IPS DF 19.7 (cell line): ENCODE measurements around the gene NCAM2.

Experiments used
- DNase-seq: peaks from one replicate; pipeline ENCODE4 v3.0.0-alpha.2; 2013; ENCODE audit warnings: low read depth, low spot score

NCAM2 gene

DNA sequence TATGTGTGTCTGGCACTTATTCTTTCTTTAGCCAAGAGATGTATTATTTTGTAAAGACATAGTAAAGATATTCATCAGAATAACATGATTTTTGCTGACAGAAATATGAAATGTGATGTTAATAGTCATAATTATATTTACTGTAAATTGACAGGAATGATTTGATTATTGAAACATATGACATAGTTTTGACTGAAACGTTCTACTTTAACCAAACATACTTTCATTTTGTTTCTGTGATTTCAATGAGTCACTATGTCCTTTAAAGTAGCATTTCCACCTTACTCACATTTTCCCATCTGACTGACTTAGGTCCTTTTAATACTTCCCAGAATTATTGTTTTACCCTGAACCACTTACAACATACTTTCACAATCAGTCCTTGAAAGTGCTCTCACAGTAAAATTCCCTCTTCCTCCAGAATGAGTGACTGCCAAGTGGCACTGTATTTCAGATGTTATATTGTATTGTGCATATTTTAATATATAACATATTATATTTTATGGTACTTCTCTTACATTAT is 437.9 kb downstream of the NCAM2 start:
- no peak for DNase-seq

DNA sequence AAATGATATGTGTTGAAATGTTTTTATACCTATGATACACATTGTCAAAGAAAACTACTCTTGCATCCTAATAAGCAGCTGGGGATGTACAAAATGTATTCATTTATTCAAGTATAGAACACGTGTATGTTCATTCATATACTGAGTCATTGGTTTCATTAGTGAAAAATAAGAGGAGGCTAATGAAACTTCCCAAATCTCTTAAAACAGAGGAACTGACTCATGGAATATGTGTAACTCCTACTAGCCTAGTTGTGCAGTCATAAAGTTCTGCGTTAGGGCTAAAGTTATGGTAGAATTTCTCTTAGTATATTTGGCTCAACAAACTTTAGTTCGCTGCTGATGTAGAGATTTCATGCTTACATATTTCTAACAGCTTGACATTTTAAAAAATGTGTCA is 441.6 kb downstream of the NCAM2 start:
- no peak for DNase-seq

- no peak for DNase-seq
Measured at GRCh38 chr21:21457077-21457476, 458.9 kb downstream of the NCAM2 start.

GRCh38 chr21:21458124-21458631 is 460.0 kb downstream of the NCAM2 start:
- DNase-seq: no peak

- DNase-seq: no peak
Measured at GRCh38 chr21:21460979-21461378, 462.8 kb downstream of the NCAM2 start.

DNA sequence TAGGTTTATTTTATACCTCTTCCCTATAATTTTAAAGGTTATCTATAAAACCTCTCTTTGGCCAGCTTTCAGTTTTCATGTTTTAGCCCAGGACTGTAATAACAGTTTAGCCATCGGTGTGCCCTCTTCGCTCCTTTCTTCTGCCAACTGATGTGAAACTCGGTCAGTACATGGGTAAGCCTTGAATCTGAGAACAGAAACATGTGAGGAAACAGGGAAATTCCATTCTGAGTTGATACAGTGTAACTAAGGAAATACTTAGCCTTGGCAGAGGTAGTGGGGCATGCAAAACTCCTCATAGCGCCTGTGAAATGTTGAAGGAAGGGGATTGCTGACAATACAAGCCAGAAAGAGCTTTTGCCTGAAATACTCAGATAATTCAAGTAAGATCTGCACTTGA is 465.2 kb downstream of the NCAM2 start:
- DNase-seq: no peak

DNA sequence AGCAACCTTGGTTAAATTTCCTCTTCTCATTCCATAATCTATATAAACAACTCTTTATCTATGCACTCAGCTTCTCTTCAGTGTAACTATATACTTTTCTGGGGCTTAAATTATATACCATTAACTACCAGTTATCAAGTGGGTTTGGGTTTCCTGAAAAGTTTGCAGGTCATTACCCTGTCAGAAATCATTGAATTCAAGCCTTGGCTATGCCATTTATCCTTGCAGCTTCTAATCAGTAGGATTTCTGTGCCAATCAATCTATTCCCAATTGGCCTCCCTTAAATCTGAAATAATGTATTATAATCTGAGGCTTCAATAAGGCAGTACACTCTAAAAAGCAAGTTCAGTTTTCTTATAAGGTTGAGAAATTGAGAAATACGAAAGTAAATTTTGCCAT is 466.5 kb downstream of the NCAM2 start:
- DNase-seq: no peak

- no peak for DNase-seq
Measured at GRCh38 chr21:21466752-21467151, 468.5 kb downstream of the NCAM2 start.

- DNase-seq: no peak
Measured at GRCh38 chr21:21468003-21468402, 469.8 kb downstream of the NCAM2 start.

GRCh38 chr21:21481239-21481638 is 483.0 kb downstream of the NCAM2 start:
- no peak for DNase-seq

- DNase-seq: no peak
Measured at GRCh38 chr21:21508859-21509258, 510.6 kb downstream of the NCAM2 start.

DNA sequence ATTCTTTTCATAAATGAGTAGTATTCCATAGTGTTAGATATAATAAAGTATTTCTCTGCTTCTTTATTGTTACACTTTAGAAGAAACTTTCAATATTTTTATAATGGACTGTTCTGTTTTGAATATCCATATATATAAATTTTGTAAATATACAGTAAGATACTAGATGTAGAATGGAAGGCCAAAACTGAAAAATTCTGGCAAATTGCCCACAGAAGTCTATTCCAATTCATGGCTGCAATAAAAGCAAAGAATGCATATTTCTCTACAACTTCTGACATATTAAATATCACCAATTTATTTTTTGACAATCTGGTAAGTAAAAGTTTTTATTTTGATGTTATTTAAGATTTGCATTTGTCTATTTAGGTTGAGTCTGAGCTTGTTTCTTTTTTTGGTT is 532.5 kb downstream of the NCAM2 start:
- no peak for DNase-seq

- DNase-seq: no peak
Measured at GRCh38 chr21:21547368-21547953, 549.3 kb downstream of the NCAM2 start.

GRCh38 chr21:21559285-21560045 is 561.3 kb downstream of the NCAM2 start:
- DNase-seq: no peak
